Globus pallidus (tissue), 1 donor: Measurements from ENCODE around the gene TBC1D8.
"Not testable (repeated sequence)": the region's sequence is repeated elsewhere in the genome, so short reads cannot be mapped to it uniquely, and the experiment has no call there.

Experiments
- DNase-seq: peaks from one replicate; pipeline ENCODE4 v3.0.0-alpha.2; 2015; ENCODE audit warnings: low spot score

The TBC1D8 gene

GRCh38 chr2:101151146-101151858, at the start of gene TBC1D8:
TSS of gene TBC1D8 (minus strand) at chr2:101151382. CDS start at chr2:101151253, 129 bp downstream.
- peak; percentile 75 for DNase-seq

- DNase-seq = no peak
These were observed 49.5 kb upstream of the TBC1D8 start for GRCh38 chr2:101200676-101201075.

GRCh38 chr2:101199251-101199791, 48.1 kb upstream of the TBC1D8 start:
- DNase-seq = no peak

- no peak for DNase-seq
These were observed 46.6 kb upstream of the TBC1D8 start for GRCh38 chr2:101197814-101198213.

- no peak for DNase-seq
These were observed 46.1 kb upstream of the TBC1D8 start for GRCh38 chr2:101197215-101197745.

GRCh38 chr2:101195871-101196661, 44.9 kb upstream of the TBC1D8 start:
- DNase-seq = no peak

- no peak for DNase-seq
These were observed 41.9 kb upstream of the TBC1D8 start for GRCh38 chr2:101193033-101193626.

GRCh38 chr2:101190747-101191516, 39.8 kb upstream of the TBC1D8 start:
- DNase-seq = no peak

- no peak for DNase-seq
These were observed 37.7 kb upstream of the TBC1D8 start for GRCh38 chr2:101188683-101189405.

GRCh38 chr2:101187131-101187530, 35.9 kb upstream of the TBC1D8 start:
- DNase-seq = no peak

GRCh38 chr2:101185656-101186055, 34.5 kb upstream of the TBC1D8 start:
- no peak for DNase-seq

- DNase-seq = no peak
These were observed 33.9 kb upstream of the TBC1D8 start for GRCh38 chr2:101185085-101185484.

GRCh38 chr2:101179982-101180381, 28.8 kb upstream of the TBC1D8 start:
- DNase-seq = peak; percentile 11

- DNase-seq = no peak
These were observed 25.6 kb upstream of the TBC1D8 start for GRCh38 chr2:101176803-101177202.

GRCh38 chr2:101175991-101176390, 24.8 kb upstream of the TBC1D8 start:
- no peak for DNase-seq

GRCh38 chr2:101173707-101174295, 22.6 kb upstream of the TBC1D8 start:
- no peak for DNase-seq

GRCh38 chr2:101169822-101170221, 18.6 kb upstream of the TBC1D8 start:
- DNase-seq = not testable (repeated sequence)

GRCh38 chr2:101168706-101169105, 17.5 kb upstream of the TBC1D8 start:
- no peak for DNase-seq

GRCh38 chr2:101167532-101167931, 16.4 kb upstream of the TBC1D8 start:
- DNase-seq = not testable (repeated sequence)

- no peak for DNase-seq
These were observed 12.8 kb upstream of the TBC1D8 start for GRCh38 chr2:101164021-101164420.
